Sigmoid colon (tissue), 4 donors: ENCODE results near the gene ADORA1.

ENCODE experiments used
- EP300 ChIP-seq, 4 donors: sonication (generic); formaldehyde crosslinking; IDR thresholded peaks; one replicate each; pipeline ENCODE4 v1.6.1; 2017; ENCODE audit warnings: antibody characterized with exemption in 4 of 4
- POLR2A ChIP-seq, 2 donors: fragments of 450-650 bp; IDR thresholded peaks; one replicate each; pipeline ENCODE4 v1.6.1; 2016; ENCODE audit warnings: antibody characterized with exemption in 2 of 2, mild to moderate bottlenecking in 2 of 2, moderate library complexity in 2 of 2
- POLR2AphosphoS5 ChIP-seq, 4 donors: sonication (generic); formaldehyde crosslinking; IDR thresholded peaks; one replicate each; pipeline ENCODE4 v1.6.1; 2017; ENCODE audit warnings: antibody characterized with exemption in 4 of 4
- TF ChIP-seq, protein P1 (sequence below), 4 experiments: fragments of 450-650 bp in 3 of 4; fragments of 200-600 bp in 1 of 4; IDR thresholded peaks; one replicate each; pipeline ENCODE4 v1.5.1; 2016 to 2019; ENCODE audit warnings: antibody characterized with exemption in 4 of 4, mild to moderate bottlenecking in 3 of 4, moderate library complexity in 2 of 4

- TF ChIP-seq, protein P1, sequence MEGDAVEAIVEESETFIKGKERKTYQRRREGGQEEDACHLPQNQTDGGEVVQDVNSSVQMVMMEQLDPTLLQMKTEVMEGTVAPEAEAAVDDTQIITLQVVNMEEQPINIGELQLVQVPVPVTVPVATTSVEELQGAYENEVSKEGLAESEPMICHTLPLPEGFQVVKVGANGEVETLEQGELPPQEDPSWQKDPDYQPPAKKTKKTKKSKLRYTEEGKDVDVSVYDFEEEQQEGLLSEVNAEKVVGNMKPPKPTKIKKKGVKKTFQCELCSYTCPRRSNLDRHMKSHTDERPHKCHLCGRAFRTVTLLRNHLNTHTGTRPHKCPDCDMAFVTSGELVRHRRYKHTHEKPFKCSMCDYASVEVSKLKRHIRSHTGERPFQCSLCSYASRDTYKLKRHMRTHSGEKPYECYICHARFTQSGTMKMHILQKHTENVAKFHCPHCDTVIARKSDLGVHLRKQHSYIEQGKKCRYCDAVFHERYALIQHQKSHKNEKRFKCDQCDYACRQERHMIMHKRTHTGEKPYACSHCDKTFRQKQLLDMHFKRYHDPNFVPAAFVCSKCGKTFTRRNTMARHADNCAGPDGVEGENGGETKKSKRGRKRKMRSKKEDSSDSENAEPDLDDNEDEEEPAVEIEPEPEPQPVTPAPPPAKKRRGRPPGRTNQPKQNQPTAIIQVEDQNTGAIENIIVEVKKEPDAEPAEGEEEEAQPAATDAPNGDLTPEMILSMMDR (IDR thresholded peaks at IDR 0.05): no peak
- TF ChIP-seq POLR2AphosphoS5 (IDR thresholded peaks at IDR 0.05) (no peak), POLR2A (IDR thresholded peaks at IDR 0.05) (no peak), EP300 (IDR thresholded peaks at IDR 0.05) (no peak)
Measured at GRCh38 chr1:203088441-203088840, 39.1 kb upstream of the ADORA1 start.
